GM18526 (cell line): ENCODE measurements around the gene ATG14.

Experiments used
- POLR2A ChIP-seq: IDR thresholded peaks from 3 replicates; pipeline ENCODE4 v1.6.1; 2011; ENCODE audit not compliant: insufficient read length; ENCODE audit errors: extremely low read depth

ATG14 gene

GRCh38 chr14:55440385-55440784 lies 28.8 kb upstream of the ATG14 start, which contains the start of gene TBPL2:
Gene TBPL2 (minus strand): TSS chr14:55440616. CDS start chr14:55440449, 167 bp downstream.
- TF ChIP-seq POLR2A, result no peak

- no peak for TF ChIP-seq POLR2A
Observed at GRCh38 chr14:55438066-55438683, 26.5 kb upstream of the ATG14 start.

GRCh38 chr14:55436931-55437330 lies 25.3 kb upstream of the ATG14 start:
- TF ChIP-seq POLR2A, result no peak

GRCh38 chr14:55436519-55436918 lies 24.9 kb upstream of the ATG14 start:
- no peak for TF ChIP-seq POLR2A

- TF ChIP-seq POLR2A, result no peak
Observed at GRCh38 chr14:55434805-55435174, 23.2 kb upstream of the ATG14 start.

GRCh38 chr14:55433880-55434804 lies 22.5 kb upstream of the ATG14 start:
- TF ChIP-seq POLR2A, result no peak

- no peak for TF ChIP-seq POLR2A
Observed at GRCh38 chr14:55432628-55433027, 21.0 kb upstream of the ATG14 start.

- no peak for TF ChIP-seq POLR2A
Observed at GRCh38 chr14:55430024-55430690, 18.5 kb upstream of the ATG14 start.

GRCh38 chr14:55427439-55427838 lies 15.8 kb upstream of the ATG14 start:
- no peak for TF ChIP-seq POLR2A

GRCh38 chr14:55426891-55427290 lies 15.3 kb upstream of the ATG14 start:
- TF ChIP-seq POLR2A, result no peak

- no peak for TF ChIP-seq POLR2A
Observed at GRCh38 chr14:55425091-55425490, 13.5 kb upstream of the ATG14 start.

GRCh38 chr14:55423969-55424368 lies 12.3 kb upstream of the ATG14 start:
- no peak for TF ChIP-seq POLR2A

GRCh38 chr14:55419663-55420062 lies 8.0 kb upstream of the ATG14 start:
- TF ChIP-seq POLR2A, result no peak

- TF ChIP-seq POLR2A, result no peak
Observed at GRCh38 chr14:55418411-55418810, 6.8 kb upstream of the ATG14 start.

- no peak for TF ChIP-seq POLR2A
Observed at GRCh38 chr14:55417955-55418354, 6.3 kb upstream of the ATG14 start.

GRCh38 chr14:55416866-55417265 lies 5.2 kb upstream of the ATG14 start:
- no peak for TF ChIP-seq POLR2A
